Chondrocyte (in vitro differentiated cells): Measurements from ENCODE around the gene MLLT1. TPM values are rescaled to one million over a fixed set of nuclear protein-coding genes. Genes with fewer than 3 reads are reported as not detected.

Experiments used
- DNase-seq: peaks from one replicate; pipeline ENCODE4 v3.0.0; 2021; ENCODE audit warnings: mixed read lengths, low spot score
- H3K27ac Mint-ChIP-seq: one replicate; pipeline ENCODE4 v1.8.0; 2021; ENCODE audit warnings: mild to moderate bottlenecking, moderate library complexity, mixed read lengths; ENCODE audit not compliant: unreplicated experiment
- H3K27me3 Mint-ChIP-seq: 2 replicates; pipeline ENCODE4 v1.8.0; 2021; ENCODE audit warnings: low read depth, mixed read lengths
- H3K36me3 Mint-ChIP-seq: 2 replicates; pipeline ENCODE4 v1.8.0; 2021; ENCODE audit warnings: low read depth, mixed read lengths
- H3K4me1 Mint-ChIP-seq: 2 replicates; pipeline ENCODE4 v1.8.0; 2021; ENCODE audit warnings: low read depth, mild to moderate bottlenecking, mixed read lengths
- H3K4me3 Mint-ChIP-seq: one replicate; pipeline ENCODE4 v1.8.0; 2021; ENCODE audit warnings: mild to moderate bottlenecking, moderate library complexity, mixed read lengths; ENCODE audit not compliant: unreplicated experiment
- H3K9me3 Mint-ChIP-seq: 2 replicates; pipeline ENCODE4 v1.8.0; 2021; ENCODE audit warnings: low read depth, mixed read lengths
- CTCF ChIP-seq: fragments of 200-600 bp; sonication (generic); IDR thresholded peaks from 2 replicates; pipeline ENCODE4 v1.5.0; 2021; ENCODE audit warnings: antibody characterized with exemption, mild to moderate bottlenecking, moderate library complexity
- total RNA-seq: library from RNA; stranded (reverse); gene quantifications from 3 replicates; pipeline ENCODE4 v1.2.1, GENCODE V29; 2021

The MLLT1 gene
- total RNA-seq, 1 donor from 2014 or later, result 60.9 TPM

- no peak for DNase-seq
- H3K27me3 Mint-ChIP-seq, result no peaks in the 10 kb centered on the region
- H3K4me1 Mint-ChIP-seq, result peaks cover 7% of the 10 kb centered on the region
- TF ChIP-seq CTCF, result no peak
- peaks cover 1% of the 10 kb centered on the region for H3K36me3 Mint-ChIP-seq
- no peaks in the 10 kb centered on the region for H3K9me3 Mint-ChIP-seq
- no peak overlapping the region for H3K4me3 Mint-ChIP-seq
- no peak overlapping the region for H3K27ac Mint-ChIP-seq
Measured at GRCh38 chr19:6219586-6220290, 60.0 kb downstream of the MLLT1 start.

- Mint-ChIP-seq H3K36me3 (peaks cover 3% of the 10 kb centered on the region), H3K4me3 (no peak overlapping the region), H3K4me1 (peaks cover 7% of the 10 kb centered on the region), H3K27me3 (no peaks in the 10 kb centered on the region), H3K27ac (no peak overlapping the region), H3K9me3 (no peaks in the 10 kb centered on the region)
- no peak for DNase-seq
- no peak for TF ChIP-seq CTCF
Measured at GRCh38 chr19:6219147-6219525, 60.6 kb downstream of the MLLT1 start.

GRCh38 chr19:6218491-6219146, 61.2 kb downstream of the MLLT1 start:
- Mint-ChIP-seq H3K27me3 (no peaks in the 10 kb centered on the region), H3K9me3 (no peaks in the 10 kb centered on the region), H3K4me3 (no peak overlapping the region), H3K27ac (no peak overlapping the region), H3K4me1 (peaks cover 7% of the 10 kb centered on the region), H3K36me3 (peaks cover 2% of the 10 kb centered on the region)
- TF ChIP-seq CTCF, result peak; percentile 95
- DNase-seq, result peak; percentile 89

DNA sequence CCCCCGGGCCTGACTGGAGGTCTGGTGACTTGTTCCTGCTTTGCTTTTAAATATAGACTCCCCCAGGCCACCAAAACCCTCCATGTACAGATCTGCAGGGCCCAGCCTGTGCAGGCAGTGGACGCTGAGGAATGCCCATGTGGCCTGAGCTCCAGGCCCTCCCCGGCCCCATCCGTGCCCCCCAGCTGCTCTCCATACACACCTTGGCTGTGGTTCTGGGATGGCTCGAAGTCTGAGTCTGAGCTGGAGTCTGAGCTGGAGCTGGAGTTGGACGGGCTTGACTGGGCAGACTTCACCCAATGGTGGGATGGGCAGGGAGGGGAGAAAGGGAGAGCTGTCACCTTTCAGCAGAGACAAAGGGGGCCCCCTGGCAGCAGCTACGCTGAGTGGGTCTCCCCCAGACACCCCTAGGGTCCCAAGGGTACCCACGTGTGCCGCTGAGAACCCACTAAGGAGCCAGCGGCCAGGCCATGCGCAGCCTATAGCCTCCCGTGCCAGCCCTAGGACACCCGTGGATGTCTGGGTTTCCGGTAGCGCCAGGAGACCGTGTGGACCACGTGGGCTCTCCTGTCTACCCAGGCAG, 61.9 kb downstream of the MLLT1 start:
- Mint-ChIP-seq H3K27ac (no peak overlapping the region), H3K4me1 (peaks cover 7% of the 10 kb centered on the region), H3K4me3 (no peak overlapping the region), H3K27me3 (no peaks in the 10 kb centered on the region), H3K9me3 (no peaks in the 10 kb centered on the region), H3K36me3 (peaks cover 1% of the 10 kb centered on the region)
- DNase-seq, result peak; percentile 68
- TF ChIP-seq CTCF, result no peak

DNA sequence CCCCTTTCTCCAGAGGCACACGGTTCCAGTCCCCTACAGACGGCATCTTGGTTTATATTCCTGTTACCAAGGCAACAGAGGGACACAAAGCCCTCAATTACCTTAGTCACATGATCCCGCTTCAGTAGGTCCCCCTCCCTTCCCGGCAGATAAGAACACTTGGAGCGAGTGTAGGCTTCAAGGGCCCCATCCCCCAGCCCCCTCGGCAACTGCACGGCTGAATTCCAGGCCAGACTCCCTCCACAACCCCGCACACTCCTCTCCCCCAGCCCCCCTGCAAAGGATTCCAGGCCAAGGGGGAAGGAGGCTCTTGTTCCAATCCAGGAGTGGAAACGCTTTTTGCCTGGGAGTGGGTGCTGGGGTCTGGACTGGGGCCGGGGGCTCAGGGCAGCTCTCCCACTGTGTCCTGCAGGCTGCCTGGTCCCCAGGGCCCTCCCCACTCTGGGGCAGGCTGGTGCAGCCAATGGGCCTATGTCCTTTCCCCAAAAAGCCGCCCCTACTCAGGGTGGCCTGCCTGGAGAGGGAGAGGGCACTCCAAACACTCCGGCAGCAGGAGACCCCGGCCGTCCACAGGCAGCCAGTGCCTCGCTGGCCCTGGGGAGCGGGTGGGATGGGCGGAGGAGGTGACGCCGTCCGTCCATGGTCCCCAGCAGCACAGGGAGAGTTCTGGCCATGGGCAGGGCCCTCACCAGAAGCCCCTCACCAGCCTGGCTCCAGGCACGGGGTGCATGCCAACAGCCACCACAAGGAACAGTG, 62.6 kb downstream of the MLLT1 start:
- no peaks in the 10 kb centered on the region for H3K9me3 Mint-ChIP-seq
- H3K27ac Mint-ChIP-seq, result no peak overlapping the region
- H3K4me1 Mint-ChIP-seq, result peaks cover 7% of the 10 kb centered on the region
- no peaks in the 10 kb centered on the region for H3K27me3 Mint-ChIP-seq
- peak; percentile 90 for DNase-seq
- no peak overlapping the region for H3K4me3 Mint-ChIP-seq
- peaks cover 3% of the 10 kb centered on the region for H3K36me3 Mint-ChIP-seq
- TF ChIP-seq CTCF, result no peak
